Measurements from ENCODE around the gene STAT3.

The STAT3 gene

DNA sequence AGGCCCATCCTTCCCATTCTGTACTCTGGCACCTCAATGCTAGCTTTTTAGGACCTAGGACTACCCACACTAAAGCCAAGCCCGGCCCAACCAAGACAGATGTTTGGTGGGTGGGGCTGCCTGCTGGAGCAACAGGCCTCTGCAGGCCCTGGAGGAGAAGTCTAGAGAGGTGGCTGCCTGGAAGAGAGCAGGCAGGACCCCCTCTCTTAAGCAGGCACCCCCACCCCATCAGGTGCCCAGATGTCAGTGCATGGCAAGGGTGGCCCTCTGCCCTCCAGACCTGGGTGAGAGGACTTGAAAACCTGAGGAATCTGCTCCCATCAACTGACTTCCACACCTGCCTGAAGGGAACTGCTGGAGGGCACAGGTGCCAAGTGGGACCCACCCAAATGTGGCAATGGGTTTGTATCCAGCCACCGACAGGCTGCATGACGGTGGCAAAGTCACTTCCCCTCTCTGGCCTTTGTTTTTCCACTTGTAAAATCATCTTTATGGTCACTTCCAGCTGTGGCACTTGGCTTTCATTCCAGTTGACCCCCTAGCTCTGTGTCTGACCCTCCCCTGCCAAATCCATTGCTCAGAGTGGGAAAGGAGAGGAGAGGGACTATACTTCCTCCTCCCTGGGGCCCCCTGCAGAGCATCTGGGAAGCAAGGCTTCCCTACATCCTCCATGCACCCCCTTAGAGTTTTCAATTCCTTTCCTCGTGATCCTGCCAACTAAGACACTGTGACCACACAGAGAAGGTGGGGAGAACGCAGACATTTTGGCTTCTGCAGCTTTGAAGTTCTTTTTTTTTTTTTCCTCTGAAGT lies 101.6 kb downstream of the STAT3 start:
- peak overlapping the region; percentile 85 for H3K4me3 ChIP-seq (ENCODE audit: low read depth, low read length)
- TF ChIP-seq, protein P1, sequence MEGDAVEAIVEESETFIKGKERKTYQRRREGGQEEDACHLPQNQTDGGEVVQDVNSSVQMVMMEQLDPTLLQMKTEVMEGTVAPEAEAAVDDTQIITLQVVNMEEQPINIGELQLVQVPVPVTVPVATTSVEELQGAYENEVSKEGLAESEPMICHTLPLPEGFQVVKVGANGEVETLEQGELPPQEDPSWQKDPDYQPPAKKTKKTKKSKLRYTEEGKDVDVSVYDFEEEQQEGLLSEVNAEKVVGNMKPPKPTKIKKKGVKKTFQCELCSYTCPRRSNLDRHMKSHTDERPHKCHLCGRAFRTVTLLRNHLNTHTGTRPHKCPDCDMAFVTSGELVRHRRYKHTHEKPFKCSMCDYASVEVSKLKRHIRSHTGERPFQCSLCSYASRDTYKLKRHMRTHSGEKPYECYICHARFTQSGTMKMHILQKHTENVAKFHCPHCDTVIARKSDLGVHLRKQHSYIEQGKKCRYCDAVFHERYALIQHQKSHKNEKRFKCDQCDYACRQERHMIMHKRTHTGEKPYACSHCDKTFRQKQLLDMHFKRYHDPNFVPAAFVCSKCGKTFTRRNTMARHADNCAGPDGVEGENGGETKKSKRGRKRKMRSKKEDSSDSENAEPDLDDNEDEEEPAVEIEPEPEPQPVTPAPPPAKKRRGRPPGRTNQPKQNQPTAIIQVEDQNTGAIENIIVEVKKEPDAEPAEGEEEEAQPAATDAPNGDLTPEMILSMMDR (IDR thresholded peaks at IDR 0.05; ENCODE audit: insufficient read depth, low read depth, low read length, missing control alignments): no peak
- DNase-seq (ENCODE audit: low read depth): peak; percentile 41

DNA sequence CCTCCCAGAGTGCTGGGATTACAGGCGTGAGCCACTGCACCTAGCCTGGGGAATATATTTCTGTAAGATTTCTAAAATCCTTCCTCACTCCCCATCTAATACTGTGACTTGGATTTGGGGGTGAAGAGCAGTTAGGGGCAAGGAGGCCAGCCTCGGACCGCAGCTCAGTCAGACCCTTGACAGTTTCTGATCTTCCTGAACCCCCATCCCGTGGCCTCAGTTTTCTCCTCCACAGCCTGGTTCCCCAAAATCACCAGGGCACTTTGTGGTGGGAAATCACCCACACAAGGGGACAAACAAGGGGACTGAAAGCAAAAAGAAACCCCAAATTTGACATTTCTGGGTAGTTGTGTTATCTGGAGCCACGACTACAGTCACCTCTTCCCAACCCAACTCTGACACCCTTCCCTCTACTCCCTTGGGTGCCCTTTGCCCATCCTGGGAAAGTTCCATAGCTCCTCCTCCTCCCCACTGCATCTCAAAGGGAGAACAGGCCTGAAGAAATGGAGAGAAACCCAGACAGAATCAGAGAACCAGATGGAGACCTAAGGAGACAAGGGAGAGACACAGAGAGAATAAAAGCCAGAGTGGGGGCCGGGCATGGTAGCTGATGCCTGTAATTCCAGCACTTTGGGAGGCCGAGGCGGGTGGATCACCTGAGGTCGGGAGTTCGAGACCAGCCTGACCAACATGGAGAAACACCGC lies 102.7 kb downstream of the STAT3 start:
- DNase-seq (ENCODE audit: low read depth): no peak
- TF ChIP-seq, protein P1 (IDR thresholded peaks at IDR 0.05; ENCODE audit: insufficient read depth, low read depth, low read length, missing control alignments): no peak
- H3K4me3 ChIP-seq (ENCODE audit: low read depth, low read length): no peak overlapping the region

DNA sequence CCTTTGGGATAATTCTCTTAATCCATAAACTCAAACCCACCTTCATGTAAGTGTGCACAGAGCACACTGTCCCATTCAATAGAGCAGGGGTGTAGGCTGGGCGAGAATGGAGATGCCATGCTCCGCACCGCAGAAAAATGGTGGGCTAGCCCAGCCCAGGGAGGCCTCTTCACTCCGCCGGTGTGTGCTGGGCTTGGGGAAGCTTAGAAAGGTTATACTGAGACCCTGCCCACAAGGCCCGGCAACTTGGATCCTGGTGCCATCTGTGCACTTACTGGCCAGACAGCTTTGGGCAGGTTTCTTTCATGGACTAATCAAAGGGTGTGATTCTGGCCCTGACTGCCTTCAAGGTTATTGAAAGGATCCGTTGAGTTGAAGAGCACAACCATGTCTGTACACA lies 103.7 kb downstream of the STAT3 start:
- no peak overlapping the region for H3K4me3 ChIP-seq (ENCODE audit: low read depth, low read length)
- TF ChIP-seq, protein P1 (IDR thresholded peaks at IDR 0.05; ENCODE audit: insufficient read depth, low read depth, low read length, missing control alignments): no peak
- no peak for DNase-seq (ENCODE audit: low read depth)

DNA sequence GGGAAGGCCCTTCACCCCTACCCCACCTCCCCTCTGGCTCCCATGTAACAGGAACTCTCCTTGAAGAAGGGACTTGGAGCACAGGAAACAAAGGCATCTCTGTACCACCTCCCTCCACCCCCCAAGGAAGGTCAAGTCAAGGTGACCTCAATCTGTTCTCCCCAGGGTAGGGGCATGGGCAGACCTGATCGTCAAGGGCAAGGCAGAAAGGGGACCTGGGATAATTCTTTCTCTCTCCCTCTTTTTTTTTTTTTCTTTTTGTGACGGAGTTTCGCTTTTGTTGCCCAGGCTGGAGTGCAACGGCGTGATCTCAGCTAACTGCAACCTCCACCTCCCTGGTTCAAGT lies 104.2 kb downstream of the STAT3 start:
- no peak for DNase-seq (ENCODE audit: low read depth)
- H3K4me3 ChIP-seq (ENCODE audit: low read depth, low read length): no peak overlapping the region
- TF ChIP-seq, protein P1 (IDR thresholded peaks at IDR 0.05; ENCODE audit: insufficient read depth, low read depth, low read length, missing control alignments): no peak

DNA sequence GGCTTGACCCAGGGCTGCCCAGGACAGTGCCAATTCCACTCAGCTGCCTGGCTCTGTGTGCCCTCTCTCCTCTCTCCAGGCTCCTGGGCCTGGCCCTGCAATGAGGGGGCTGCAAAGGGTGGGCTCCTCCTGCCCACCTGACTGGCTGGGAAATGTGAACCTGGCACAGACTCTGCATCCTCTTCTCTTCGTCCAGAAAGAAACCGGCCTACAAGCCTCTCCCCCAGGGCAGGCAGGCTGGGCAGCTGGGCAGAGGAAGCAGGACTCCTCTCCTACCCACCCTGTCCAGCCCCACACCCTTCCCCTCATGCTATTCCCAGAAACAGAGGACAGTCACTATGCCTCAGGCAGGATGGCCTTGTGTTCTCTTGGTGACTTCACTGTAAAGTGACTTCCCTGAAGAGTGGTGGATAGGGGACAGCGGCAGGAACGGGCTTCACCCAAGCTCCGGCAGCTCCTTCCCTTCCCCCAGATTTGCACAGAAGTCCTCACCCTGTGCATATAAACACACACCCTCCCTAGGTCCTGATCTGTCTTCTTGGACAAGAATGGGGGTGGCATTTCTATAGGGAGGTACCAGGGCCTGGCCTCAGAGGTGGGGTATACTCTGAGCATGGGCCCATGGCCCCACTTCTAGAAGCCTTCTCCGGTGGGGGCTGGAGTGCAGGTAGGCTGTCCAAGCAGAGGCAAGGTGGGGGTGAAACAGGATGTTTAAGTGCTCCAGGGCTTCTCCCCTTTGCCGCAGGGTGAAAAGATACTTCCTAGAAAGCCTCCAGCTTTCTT lies 104.8 kb downstream of the STAT3 start:
- TF ChIP-seq, protein P1 (IDR thresholded peaks at IDR 0.05; ENCODE audit: insufficient read depth, low read depth, low read length, missing control alignments): no peak
- no peak overlapping the region for H3K4me3 ChIP-seq (ENCODE audit: low read depth, low read length)
- no peak for DNase-seq (ENCODE audit: low read depth)

DNA sequence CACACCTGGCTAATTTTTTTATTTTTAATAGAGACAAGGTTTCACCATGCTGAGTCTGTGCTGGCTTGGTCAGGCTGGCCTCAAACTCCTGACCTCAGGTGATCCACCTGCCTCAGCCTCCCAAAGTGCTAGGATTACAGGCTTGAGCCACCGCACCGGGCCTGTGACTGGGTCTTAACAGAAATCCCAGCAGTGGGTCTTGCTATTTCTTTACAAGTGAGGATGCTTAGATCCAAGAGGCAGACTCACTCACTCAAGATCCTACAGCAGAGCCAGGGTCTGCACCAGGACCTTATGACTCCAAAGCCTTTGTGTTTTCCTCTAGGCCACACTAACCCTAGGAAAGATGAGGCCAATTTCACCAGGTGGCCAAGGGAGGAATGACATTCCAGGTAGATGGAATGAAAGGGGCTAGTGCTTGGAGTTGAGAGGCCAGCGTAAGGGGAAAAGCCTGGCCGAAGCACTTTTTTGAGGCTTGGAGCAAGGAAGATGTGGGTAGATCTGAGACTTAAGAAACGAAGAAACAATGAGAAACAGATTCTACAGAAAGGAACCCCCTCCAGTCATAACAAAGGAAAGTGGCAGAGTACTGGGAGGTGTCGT lies 105.7 kb downstream of the STAT3 start:
- no peak for DNase-seq (ENCODE audit: low read depth)
- TF ChIP-seq, protein P1 (IDR thresholded peaks at IDR 0.05; ENCODE audit: insufficient read depth, low read depth, low read length, missing control alignments): no peak
- no peak overlapping the region for H3K4me3 ChIP-seq (ENCODE audit: low read depth, low read length)
